IMR-90 (cell line): ENCODE results near the gene ACAP2.

Source experiments
- CTCF ChIP-seq: conservative IDR thresholded peaks from 2 replicates; pipeline ENCODE4 v1.5.1; 2012; ENCODE audit warnings: mild to moderate bottlenecking, low read depth, low read length, improper control_type of control experiment
- MAFK ChIP-seq: IDR thresholded peaks from 2 replicates; pipeline ENCODE4 v1.6.1; 2012; ENCODE audit warnings: low read depth, low read length, improper control_type of control experiment
- POLR2A ChIP-seq: IDR thresholded peaks from 2 replicates; pipeline ENCODE4 v1.6.1; 2012; ENCODE audit warnings: mild to moderate bottlenecking, low read depth, low read length
- RCOR1 ChIP-seq: IDR thresholded peaks from 2 replicates; pipeline ENCODE4 v1.6.1; 2012; ENCODE audit warnings: mild to moderate bottlenecking, low read length, improper control_type of control experiment; ENCODE audit not compliant: insufficient replicate concordance

GRCh38 chr3:195441051-195441450 lies 1.8 kb downstream of the ACAP2 start:
- no peak for TF ChIP-seq RCOR1
- no peak for TF ChIP-seq CTCF
- TF ChIP-seq MAFK, result peak; percentile 59
- TF ChIP-seq POLR2A, result no peak
